NCI-H1417 treated with DMSO at 0.1 percent for 48 hours (cell line): ENCODE data around the gene TRABD2A.

Experiments
- DNase-seq: peaks from one replicate; lab custom pipeline; 2025; lab: John Stamatoyannopoulos, UW

TRABD2A gene

DNA sequence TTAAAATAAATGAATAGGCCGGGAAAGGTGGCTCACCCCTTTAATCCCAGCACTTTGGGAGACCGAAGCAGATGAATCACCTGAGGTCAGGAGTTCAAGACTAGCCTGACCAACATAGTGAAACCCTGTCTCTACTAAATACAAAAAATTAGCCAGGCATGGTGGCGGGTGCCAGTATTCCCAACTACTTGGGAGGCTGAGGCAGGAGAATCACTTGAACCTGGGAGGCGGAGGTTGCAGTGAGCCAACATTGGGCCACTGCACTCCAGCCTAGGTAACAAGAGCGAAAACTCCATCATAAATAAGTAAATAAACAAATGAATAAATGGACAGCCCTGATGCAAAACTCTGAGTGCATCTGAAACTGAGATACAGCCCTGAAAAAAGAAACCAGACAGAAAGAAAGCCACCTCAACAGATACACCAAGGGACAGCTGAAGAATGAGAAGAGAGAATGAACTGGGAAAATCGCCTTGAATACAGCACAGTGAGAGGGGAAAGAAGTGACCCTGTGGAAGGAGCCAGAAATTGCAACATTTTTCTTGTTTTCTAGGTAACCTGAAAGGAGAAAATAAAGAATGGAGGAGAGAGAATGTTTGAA is 64.4 kb downstream of the TRABD2A start:
- DNase-seq: no peak

DNA sequence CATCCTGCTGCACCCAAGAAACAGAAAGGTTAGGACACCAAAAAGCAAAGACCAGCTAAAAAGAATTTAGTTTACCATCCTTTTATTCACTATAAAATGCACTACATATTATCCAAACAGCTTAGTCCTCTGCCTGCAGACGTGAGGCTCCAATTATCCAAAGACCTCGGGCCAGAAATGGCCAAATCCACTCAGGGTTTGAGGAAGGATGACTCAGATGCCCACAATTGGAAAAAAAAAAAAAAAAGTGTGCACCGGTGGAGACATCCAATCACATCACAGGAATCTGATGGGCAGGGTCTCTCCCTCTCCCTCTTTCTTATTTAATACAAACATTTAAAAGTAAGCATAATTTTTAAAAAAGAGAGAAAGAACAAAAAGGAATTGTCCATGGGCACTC is 65.7 kb downstream of the TRABD2A start:
- no peak for DNase-seq

DNA sequence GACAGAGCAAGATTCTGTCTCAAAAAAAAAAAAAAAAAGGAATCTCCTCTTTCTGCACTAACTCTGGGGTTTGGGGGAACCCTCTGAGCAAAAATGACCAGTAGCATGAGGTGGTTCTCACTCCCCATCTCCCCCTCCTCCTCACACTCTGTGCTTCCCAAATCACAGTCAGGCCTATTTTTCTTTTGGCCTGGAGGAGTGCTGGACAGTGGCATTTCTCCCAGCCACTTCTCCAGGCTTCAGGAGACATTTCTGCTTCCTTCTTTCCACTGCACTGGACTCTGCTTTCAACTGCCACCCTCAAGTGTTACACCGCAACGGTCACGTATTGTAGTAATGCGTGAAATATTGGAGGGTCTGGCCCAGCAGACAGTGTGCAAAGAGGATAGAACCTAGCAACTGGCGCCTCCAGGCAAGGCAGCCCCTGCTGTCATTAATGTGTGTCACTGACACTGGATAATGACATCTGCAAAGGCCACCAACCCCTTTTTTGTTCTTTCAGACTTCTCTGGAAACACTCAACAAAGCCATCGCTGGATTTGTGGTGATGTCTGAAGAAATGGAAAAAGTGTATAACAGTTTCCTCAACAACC is 68.9 kb downstream of the TRABD2A start:
- no peak for DNase-seq

DNA sequence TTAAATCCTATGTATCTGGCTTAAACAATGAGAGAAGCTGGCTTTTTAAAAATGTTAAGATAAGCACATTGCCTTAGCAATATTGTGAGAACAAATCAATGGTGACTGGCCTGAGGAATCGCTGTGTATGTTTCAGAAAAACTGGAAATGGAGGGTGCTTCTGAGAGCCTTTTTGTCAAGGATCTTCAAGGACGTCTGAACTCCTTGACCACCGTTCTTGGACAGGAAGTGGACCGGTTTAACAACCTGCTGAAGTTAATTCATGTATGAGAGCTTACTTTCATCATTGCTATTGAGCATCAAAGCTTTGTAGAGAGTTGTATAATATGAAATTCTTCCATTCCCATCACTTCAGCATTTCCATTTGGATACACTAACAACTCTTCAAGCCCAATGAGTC is 72.6 kb downstream of the TRABD2A start:
- no peak for DNase-seq

DNA sequence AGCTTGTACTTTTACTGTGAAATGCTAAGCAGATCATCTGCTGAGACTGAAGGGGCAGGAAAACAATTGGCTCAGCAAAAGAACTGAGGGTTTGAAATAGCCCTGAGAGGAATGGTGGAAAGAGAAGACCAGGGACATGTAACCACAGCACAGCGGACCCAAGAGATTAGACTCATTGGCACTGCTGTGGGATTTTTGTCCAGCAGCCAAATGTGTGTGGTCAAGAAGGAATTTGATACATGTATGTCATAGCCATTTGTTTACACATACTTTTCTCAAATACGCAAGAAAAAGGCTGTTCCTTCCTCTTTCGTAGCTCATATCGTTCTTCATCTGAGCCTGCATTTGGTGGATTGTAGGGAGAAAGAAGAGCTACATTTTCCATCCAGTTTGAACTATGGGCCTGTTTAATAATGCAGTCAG is 73.8 kb downstream of the TRABD2A start:
- no peak for DNase-seq

DNA sequence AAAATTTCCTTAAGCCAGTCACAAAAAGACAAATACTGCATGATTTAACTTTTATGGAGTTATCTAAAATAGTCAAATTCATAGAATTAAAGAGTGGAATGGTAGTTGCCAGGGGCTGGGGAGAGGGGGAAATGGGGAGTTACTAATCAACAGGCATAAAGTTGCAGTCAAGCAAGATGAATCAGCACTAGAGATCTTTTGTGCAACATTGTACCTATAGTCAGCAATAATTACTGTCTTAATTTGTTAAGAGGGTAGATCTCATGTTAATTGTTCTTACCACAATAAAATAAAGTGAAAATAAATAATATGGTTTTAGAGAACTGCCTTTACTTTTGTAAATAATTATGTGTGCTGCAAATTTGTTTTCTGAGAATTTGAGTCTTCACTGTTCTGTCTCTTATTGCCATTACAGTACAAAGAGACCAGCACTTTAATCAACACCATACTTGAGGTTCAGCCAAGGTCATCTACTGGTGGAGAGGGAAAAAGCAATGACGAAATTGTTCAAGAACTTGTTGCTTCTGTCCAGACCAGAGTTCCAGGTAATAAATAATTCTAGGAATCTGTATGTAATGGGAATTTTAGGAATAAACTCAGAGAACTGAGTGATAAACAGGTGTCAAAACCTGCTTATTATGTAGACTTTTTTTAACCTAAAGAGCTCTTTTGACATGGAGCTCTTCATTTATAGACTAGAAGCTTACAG is 75.5 kb downstream of the TRABD2A start:
- DNase-seq: no peak

DNA sequence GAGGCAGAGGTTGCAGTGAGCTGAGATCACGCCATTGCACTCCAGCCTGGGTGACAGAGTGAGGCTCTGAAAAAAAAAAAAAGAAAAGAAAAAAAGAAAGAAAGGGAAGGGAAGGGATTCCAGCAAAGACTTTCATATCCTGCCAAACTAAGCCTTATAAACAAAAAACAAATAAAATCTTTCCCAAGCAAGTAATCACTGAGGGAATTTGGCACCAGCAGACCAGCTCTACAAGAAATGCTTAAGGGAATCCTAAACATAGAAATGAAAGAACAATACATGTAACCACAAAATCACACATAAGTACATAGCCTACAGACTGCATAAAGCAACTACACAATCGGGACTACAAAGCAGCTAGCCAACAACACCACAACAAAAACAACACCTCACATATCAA is 79.1 kb downstream of the TRABD2A start:
- no peak for DNase-seq

GRCh38 chr2:84800194-84800805 is 80.6 kb downstream of the TRABD2A start:
- no peak for DNase-seq

- DNase-seq: no peak
These were observed 81.1 kb downstream of the TRABD2A start for GRCh38 chr2:84799772-84800171.

DNA sequence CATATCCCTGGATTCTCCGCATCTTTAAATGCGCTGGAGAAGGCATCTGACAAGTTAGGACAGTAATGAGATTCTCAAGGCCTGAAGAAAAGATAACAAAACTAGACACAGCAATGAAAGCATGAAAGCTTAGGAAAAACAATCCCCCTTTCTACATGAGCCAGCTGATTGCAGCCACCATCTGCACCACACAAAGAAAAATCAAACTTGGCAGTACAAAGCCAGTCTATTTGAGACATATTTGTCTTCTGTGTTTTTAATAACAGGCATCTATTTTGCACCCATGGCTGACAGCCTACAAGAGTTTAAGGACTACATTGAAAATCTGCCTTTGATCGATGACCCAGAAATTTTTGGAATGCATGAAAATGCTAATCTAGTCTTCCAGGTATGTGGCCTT is 83.6 kb downstream of the TRABD2A start:
- DNase-seq: no peak

DNA sequence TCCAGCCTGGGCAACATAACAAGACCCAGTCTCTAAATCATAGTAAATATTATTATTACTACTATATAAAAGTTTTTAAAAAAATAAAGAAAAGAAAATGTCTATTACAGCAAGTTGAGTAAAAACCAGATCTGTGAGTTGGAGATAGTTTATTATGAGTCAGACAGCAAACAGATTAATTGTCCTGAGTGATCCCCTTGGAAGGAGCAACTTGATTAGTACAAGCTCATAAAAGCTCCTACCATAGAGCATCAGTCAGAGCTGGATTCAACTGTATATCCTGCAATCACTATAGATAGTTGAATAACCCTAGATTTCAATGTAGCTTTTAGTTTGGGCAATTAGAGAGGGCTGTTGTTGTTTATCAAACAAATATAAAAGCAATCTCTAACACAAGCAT is 84.1 kb downstream of the TRABD2A start:
- no peak for DNase-seq

- no peak for DNase-seq
These were observed 87.2 kb downstream of the TRABD2A start for GRCh38 chr2:84793641-84794040.

- DNase-seq: no peak
These were observed 87.9 kb downstream of the TRABD2A start for GRCh38 chr2:84792856-84793522.

- DNase-seq: no peak
These were observed 92.4 kb downstream of the TRABD2A start for GRCh38 chr2:84788498-84788897.

DNA sequence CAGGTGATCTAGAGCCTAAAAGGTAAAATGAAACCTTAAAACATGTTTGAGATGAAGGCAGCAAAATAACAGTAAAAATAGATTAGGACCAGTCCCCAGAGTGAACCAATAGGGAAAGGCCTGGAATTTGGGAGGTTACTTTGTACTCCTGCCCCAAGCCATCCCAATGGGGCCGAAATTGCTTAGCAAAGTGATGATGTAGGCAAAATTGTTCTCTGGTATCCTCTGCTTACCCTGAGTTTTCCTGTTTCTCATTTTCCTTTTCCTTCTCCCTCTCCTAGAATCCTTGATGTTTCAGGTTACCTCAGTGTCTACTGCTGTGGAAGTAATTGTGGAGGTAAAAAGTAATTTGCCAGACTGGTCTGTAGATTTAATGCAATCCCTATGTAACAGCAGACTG is 92.9 kb downstream of the TRABD2A start:
- no peak for DNase-seq

DNA sequence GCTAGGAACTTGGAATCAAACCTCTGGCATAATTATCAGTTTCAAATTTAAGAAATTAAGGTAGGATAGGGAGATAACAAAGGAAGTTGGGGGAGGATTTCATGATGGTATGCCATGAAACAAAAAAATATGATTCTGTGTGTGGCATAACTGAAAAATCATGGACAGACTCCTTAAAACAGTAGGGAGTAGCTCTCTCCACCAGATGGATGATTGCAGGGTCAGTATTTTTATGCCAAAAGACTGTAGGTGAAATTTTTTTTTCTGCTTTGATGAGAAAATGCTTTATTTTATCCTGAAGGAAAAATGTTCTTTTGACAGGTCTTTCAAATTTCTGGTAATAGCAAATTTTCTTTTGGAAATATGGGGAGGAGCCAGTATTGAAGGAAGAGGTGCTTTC is 94.3 kb downstream of the TRABD2A start:
- DNase-seq: no peak

GRCh38 chr2:84785950-84786349 is 94.9 kb downstream of the TRABD2A start:
- no peak for DNase-seq

GRCh38 chr2:84782717-84783442 is 98.0 kb downstream of the TRABD2A start:
- no peak for DNase-seq

GRCh38 chr2:84781942-84782716 is 98.8 kb downstream of the TRABD2A start:
- no peak for DNase-seq

- DNase-seq: no peak
These were observed 101.1 kb downstream of the TRABD2A start for GRCh38 chr2:84779781-84780180.
